ENCODE measurements around the gene ZNF705A.
"Not testable (repeated sequence)": the region's sequence is repeated elsewhere in the genome, so short reads cannot be mapped to it uniquely, and the experiment has no call there.

The ZNF705A gene

DNA sequence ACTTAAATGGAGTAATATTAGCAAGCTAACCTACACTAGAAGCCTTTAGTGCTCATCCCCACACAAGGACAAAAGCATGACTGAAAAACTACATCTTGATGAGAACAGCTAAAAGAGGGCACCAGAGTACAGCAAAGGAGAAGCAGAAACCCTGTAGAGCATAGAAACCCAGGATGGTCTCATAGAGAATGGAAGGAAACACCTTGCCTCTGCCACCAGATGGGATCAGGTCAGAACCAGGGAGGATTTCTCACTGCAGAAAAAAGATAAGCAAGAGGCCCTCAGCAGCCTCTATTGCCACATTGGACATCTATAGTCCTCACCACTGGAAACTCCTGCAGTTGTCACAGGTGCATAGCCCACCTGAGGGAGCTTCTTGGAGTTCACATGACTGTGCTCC, 13.6 kb upstream of the ZNF705A start:
- CTCF ChIA-PET, result no interaction called here
- TF ChIP-seq, protein P1, sequence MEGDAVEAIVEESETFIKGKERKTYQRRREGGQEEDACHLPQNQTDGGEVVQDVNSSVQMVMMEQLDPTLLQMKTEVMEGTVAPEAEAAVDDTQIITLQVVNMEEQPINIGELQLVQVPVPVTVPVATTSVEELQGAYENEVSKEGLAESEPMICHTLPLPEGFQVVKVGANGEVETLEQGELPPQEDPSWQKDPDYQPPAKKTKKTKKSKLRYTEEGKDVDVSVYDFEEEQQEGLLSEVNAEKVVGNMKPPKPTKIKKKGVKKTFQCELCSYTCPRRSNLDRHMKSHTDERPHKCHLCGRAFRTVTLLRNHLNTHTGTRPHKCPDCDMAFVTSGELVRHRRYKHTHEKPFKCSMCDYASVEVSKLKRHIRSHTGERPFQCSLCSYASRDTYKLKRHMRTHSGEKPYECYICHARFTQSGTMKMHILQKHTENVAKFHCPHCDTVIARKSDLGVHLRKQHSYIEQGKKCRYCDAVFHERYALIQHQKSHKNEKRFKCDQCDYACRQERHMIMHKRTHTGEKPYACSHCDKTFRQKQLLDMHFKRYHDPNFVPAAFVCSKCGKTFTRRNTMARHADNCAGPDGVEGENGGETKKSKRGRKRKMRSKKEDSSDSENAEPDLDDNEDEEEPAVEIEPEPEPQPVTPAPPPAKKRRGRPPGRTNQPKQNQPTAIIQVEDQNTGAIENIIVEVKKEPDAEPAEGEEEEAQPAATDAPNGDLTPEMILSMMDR (IDR thresholded peaks at IDR 0.05; ENCODE audit: control extremely low read depth, extremely low read depth, low read depth, missing control alignments), result no peak
- POLR2A ChIA-PET, result no interaction called here
- DNase-seq (ENCODE audit: extremely low spot score), result no peak

DNA sequence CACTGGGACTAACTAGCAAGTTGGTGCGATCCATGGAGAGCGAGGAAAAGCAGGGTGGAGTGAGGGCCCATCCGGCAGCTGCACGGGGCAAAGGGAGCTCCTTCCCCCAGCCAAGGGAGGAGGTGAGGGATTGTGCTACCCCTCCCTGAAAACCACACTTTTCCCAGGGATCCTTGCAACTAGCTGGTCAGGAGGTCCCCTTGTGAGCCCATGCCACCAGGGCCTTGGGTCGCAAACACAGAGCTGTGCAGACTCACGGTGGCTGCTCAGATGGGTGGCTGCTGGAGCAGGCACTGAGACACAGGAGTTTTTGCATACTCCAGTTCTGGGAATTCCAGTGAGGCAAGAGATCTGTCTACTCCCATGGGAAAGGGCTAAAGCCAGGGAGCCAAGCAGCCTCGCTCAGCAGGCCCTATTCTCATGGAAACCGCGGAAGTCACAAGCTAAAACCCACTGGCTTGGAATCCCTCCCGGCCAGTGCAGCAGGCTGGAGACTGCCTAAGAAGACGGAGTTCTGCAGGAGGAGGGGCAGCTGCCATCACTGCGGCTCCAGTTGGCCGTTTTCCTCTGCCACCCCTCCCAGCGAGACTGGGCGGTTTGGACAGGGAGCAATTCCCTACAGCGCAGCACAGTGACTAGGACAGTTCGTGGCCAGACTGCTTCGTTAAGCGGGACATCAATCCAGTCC, 10.9 kb upstream of the ZNF705A start:
- CTCF ChIA-PET, result interaction anchor here (1.1 kb wide), 1 partner anchor 9 kb away, joined by 4 read pairs; no protein-coding TSS in a partner anchor
- DNase-seq (ENCODE audit: extremely low spot score), result no peak
- TF ChIP-seq, protein P1 (IDR thresholded peaks at IDR 0.05; ENCODE audit: control extremely low read depth, extremely low read depth, low read depth, missing control alignments), result no peak
- POLR2A ChIA-PET, result no interaction called here

- POLR2A ChIA-PET, result no interaction called here
- CTCF ChIA-PET, result no interaction called here
- TF ChIP-seq, protein P1 (IDR thresholded peaks at IDR 0.05; ENCODE audit: control extremely low read depth, extremely low read depth, low read depth, missing control alignments), result no peak
- DNase-seq (ENCODE audit: extremely low spot score), result no peak
These were observed 10.4 kb upstream of the ZNF705A start for GRCh38 chr12:8146442-8146771.

GRCh38 chr12:8154526-8154925, 2.3 kb upstream of the ZNF705A start:
- CTCF ChIA-PET, result interaction anchor here (1.1 kb wide), 1 partner anchor 9 kb away, joined by 4 read pairs; no protein-coding TSS in a partner anchor

DNA sequence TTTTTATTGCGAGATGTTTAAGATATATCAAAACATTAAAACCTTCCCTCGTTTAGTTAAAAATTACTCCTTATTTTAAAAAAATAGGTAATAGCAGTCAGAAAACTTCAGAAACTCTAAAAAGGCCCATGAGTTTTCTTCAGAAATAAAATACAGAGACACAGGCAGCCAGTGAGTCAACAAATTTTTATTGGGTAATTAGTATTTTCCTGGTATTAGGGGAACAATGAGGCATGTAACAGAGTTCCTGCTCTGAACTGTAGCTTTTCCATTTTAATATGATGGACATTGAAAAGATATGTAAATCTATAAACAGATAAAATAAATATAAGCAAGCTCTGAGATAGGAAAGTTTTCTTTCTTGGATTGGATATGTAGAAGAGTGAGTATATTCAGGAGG, 399 bp upstream of the ZNF705A start:
- TF ChIP-seq, protein P1 (IDR thresholded peaks at IDR 0.05; ENCODE audit: control extremely low read depth, extremely low read depth, low read depth, missing control alignments), result no peak
- POLR2A ChIA-PET, result no interaction called here
- no peak for DNase-seq (ENCODE audit: extremely low spot score)
- CTCF ChIA-PET, result no interaction called here

More at GRCh38 chr12:8154526-8154925, 2.3 kb upstream of the ZNF705A start:
- no peak for DNase-seq (ENCODE audit: extremely low spot score)
- POLR2A ChIA-PET, result no interaction called here
- TF ChIP-seq, protein P1 (IDR thresholded peaks at IDR 0.05; ENCODE audit: control extremely low read depth, extremely low read depth, low read depth, missing control alignments), result no peak

DNA sequence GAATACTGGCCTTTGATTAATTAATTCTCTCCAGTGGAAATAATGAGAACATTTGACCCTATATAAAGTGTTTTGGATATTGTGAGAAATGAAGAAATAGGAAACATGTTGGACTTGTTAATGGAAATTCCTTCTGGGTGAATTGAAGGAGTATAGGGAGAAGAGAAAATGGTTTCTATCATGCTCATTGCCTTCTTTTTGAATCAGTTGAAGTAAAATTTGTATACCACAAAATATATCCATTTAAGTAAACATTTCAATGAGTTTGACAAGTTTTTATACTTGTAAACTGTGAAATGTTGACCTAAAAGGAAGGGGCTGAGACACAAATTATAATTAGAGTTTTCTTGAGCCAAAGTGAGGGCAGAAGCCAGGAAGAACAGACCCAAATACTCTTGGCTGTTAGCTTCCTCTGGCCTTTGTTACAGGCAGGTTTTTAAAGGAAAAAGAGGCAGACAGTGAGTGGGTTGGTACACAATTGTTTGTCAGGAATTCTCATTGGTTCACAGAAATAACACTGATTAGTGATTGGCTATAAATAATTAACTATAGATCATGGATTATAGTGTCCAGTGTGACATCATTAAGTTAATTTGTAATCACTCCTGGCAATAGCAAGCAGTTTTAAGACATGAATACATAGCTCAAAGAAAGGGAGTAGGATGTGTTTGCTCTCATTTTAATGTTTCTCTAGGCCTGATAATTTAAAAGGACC, 826 bp downstream of the ZNF705A start:
- ChIA-PET CTCF (no interaction called here), POLR2A (no interaction called here)
- TF ChIP-seq, protein P1 (IDR thresholded peaks at IDR 0.05; ENCODE audit: control extremely low read depth, extremely low read depth, low read depth, missing control alignments), result no peak
- no peak for DNase-seq (ENCODE audit: extremely low spot score)

DNA sequence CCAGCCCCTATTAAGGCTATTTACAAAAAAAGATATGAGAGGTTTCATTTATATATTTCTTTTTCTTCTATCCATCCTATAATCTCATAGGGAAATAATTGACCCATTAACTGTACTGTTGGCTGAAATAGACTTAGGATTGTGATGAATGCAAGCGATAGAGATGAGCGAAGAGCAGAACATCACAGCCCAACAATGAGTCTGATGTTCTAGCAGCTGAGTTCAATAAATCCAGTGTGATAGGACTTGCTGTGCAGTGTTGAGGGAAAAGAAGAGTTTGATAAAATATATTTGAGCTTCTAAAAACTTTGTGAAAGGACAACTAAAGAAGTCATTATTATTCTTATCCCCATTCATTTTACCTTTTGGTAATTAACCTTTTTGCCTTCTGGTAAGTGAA, 16.1 kb downstream of the ZNF705A start:
- POLR2A ChIA-PET; DNase-seq (ENCODE audit: extremely low spot score); CTCF ChIA-PET: not testable (repeated sequence)

Measured in GM10248 (cell line).